PC-9 (cell line): ENCODE data around the gene CEP170. TPM values are rescaled to one million over a fixed set of nuclear protein-coding genes. Genes with fewer than 3 reads are reported as not detected.
"Not testable (repeated sequence)": the region's sequence is repeated elsewhere in the genome, so short reads cannot be mapped to it uniquely, and the experiment has no call there.

Experiments used
- BruUV-seq: library from RNA; stranded (reverse); fragments of 400-500 nt; replicated peaks from 2 replicates; lab custom pipeline; 2021; lab: Mats Ljungman, UMichigan
- CTCF ChIA-PET: fragments of 300-600 bp; sonication (Branson Sonifier 250); formaldehyde crosslinking; loops from one replicate; lab custom pipeline; 2022; ENCODE audit warnings: antibody characterized with exemption; lab: Charles Lee
- POLR2A ChIA-PET: fragments of 300-600 bp; sonication (Branson Sonifier 250); formaldehyde crosslinking; loops from one replicate; lab custom pipeline; 2022; ENCODE audit warnings: antibody characterized with exemption; ENCODE audit not compliant: unreplicated experiment; lab: Charles Lee
- DNase-seq, 2 experiments: peaks; one replicate each; pipeline versions ENCODE4 v3.0.0 to v3.0.0-alpha.2; 2015 to 2022; ENCODE audit warnings: mixed read lengths in 1 of 2
- H2AFZ ChIP-seq: fragments of 200-600 bp; sonication (generic); 2 replicates; pipeline ENCODE4 v1.8.1; 2017; ENCODE audit warnings: antibody characterized with exemption
- H3F3A ChIP-seq: fragments of 200-600 bp; sonication (generic); 2 replicates; pipeline ENCODE4 v1.8.1; 2017; ENCODE audit warnings: antibody characterized with exemption, mild to moderate bottlenecking, low read depth; ENCODE audit not compliant: insufficient read depth
- H3K27ac ChIP-seq: fragments of 200-600 bp; sonication (generic); 2 replicates; pipeline ENCODE4 v1.6.1; 2016; ENCODE audit warnings: mixed run types
- H3K27me3 ChIP-seq: fragments of 200-600 bp; sonication (generic); 2 replicates; pipeline ENCODE4 v1.6.1; 2016; ENCODE audit warnings: low read depth, mixed run types; ENCODE audit not compliant: insufficient read depth
- H3K36me3 ChIP-seq: fragments of 200-600 bp; sonication (generic); 2 replicates; pipeline ENCODE4 v1.6.1; 2016; ENCODE audit warnings: low read depth, mixed run types
- H3K4me1 ChIP-seq: fragments of 200-600 bp; sonication (generic); replicated peaks from 2 replicates; pipeline ENCODE4 v1.6.1; 2016; ENCODE audit warnings: mixed run types; ENCODE audit not compliant: insufficient read depth
- H3K4me2 ChIP-seq: fragments of 200-600 bp; sonication (generic); 2 replicates; pipeline ENCODE4 v1.6.1; 2017; ENCODE audit warnings: mixed run types
- H3K4me3 ChIP-seq: fragments of 200-600 bp; sonication (generic); 2 replicates; pipeline ENCODE4 v1.6.1; 2016; ENCODE audit warnings: mixed run types
- H3K79me2 ChIP-seq: fragments of 200-600 bp; sonication (generic); 2 replicates; pipeline ENCODE4 v1.6.1; 2017; ENCODE audit warnings: low read depth, mixed run types
- H3K9me2 ChIP-seq: fragments of 200-600 bp; sonication (generic); 2 replicates; pipeline ENCODE4 v1.8.1; 2017; ENCODE audit warnings: mild to moderate bottlenecking; ENCODE audit not compliant: insufficient read depth
- H3K9me3 ChIP-seq: fragments of 200-600 bp; sonication (generic); 2 replicates; pipeline ENCODE4 v1.8.1; 2016; ENCODE audit warnings: low read depth; ENCODE audit not compliant: insufficient read depth
- H4K20me1 ChIP-seq: fragments of 200-600 bp; sonication (generic); 2 replicates; pipeline ENCODE4 v1.8.1; 2017; ENCODE audit not compliant: insufficient read depth
- intact Hi-C: fragments of 100-400 bp; cut with micrococcal nuclease; formaldehyde crosslinking; loops from one replicate; pipeline ENCODE4 v1.10.0; 2022; ENCODE audit not compliant: unreplicated experiment
- total RNA-seq: library from RNA; stranded (reverse); gene quantifications from 2 replicates; pipeline ENCODE4 v1.2.3, GENCODE V29; 2021
- TF ChIP-seq, protein P1 (sequence below): fragments of 200-600 bp; sonication (generic); conservative IDR thresholded peaks from 2 replicates; pipeline ENCODE4 v1.6.1; 2017; ENCODE audit warnings: mixed run types, antibody characterized with exemption, mild to moderate bottlenecking, moderate library complexity

Gene CEP170
- total RNA-seq, 1 experiment from 2014 or later, result 40.8 TPM

GRCh38 chr1:243140498-243140897, 114.6 kb downstream of the CEP170 start:
- H3K27ac ChIP-seq, POLR2A ChIA-PET, H3K36me3 ChIP-seq, H2AFZ ChIP-seq, H3K79me2 ChIP-seq, H3K4me3 ChIP-seq, intact Hi-C loops, BruUV-seq, DNase-seq, H3K4me1 ChIP-seq, H3F3A ChIP-seq, CTCF ChIA-PET, H4K20me1 ChIP-seq, H3K9me3 ChIP-seq, H3K9me2 ChIP-seq, H3K27me3 ChIP-seq, H3K4me2 ChIP-seq: not testable (repeated sequence)
- TF ChIP-seq, protein P1, sequence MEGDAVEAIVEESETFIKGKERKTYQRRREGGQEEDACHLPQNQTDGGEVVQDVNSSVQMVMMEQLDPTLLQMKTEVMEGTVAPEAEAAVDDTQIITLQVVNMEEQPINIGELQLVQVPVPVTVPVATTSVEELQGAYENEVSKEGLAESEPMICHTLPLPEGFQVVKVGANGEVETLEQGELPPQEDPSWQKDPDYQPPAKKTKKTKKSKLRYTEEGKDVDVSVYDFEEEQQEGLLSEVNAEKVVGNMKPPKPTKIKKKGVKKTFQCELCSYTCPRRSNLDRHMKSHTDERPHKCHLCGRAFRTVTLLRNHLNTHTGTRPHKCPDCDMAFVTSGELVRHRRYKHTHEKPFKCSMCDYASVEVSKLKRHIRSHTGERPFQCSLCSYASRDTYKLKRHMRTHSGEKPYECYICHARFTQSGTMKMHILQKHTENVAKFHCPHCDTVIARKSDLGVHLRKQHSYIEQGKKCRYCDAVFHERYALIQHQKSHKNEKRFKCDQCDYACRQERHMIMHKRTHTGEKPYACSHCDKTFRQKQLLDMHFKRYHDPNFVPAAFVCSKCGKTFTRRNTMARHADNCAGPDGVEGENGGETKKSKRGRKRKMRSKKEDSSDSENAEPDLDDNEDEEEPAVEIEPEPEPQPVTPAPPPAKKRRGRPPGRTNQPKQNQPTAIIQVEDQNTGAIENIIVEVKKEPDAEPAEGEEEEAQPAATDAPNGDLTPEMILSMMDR, result peak; percentile 39; the same call in 1 of the 2 replicates

DNA sequence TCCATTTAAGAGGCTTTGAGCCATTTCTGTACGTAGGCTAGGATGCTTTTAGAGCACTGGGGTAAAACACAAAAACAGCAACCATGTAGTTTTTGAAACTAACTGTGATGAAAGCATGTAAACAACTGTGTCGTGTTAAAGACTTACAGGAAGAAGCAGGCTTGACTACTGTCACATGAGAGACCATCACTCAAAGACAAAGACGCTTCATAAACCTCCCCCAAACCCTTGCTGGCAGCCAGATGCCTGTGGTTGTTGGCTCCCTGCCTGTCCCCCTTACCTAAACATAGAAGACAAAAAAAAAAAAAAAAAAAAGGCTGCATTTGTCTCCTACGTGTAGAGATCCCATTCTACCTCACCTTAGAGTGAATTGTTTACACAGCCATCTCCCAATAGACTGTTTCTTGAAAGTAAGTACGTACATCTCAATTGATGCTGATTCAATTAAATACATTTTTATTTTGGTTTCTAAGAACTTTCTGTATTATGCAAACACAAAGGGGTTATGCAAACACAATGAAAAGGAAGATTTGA, 132.1 kb downstream of the CEP170 start:
- intact Hi-C loops, H3K9me2 ChIP-seq, H3K36me3 ChIP-seq, H3K27me3 ChIP-seq, H2AFZ ChIP-seq, H3K27ac ChIP-seq, BruUV-seq, H3K4me3 ChIP-seq, POLR2A ChIA-PET, CTCF ChIA-PET, H4K20me1 ChIP-seq, DNase-seq, H3K79me2 ChIP-seq, H3F3A ChIP-seq, H3K4me1 ChIP-seq, H3K9me3 ChIP-seq, H3K4me2 ChIP-seq: not testable (repeated sequence)

DNA sequence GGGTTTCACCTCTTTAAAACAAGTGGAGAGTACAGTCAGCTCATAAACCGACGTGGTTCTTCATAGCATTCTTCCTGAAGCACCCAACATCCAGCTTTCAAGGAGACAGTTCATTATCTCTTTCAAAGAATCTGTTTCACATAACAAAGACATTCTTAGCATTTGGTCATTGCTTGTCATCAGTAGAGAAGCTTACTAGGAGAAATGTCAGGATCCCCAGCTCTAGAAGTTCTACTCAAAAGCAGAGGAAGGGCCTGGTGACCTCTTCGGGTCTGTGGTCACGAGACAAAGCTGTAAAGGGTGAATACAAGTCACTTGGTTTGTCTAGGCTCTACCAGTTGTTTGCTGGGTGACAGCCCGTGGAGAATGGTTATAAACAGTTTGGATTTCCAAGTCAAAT, 133.1 kb downstream of the CEP170 start:
- POLR2A ChIA-PET, BruUV-seq: not testable (repeated sequence)

GRCh38 chr1:243118601-243119322, 136.3 kb downstream of the CEP170 start:
- H3K9me3 ChIP-seq, BruUV-seq, H3K4me3 ChIP-seq, DNase-seq, H3K27ac ChIP-seq, H3K36me3 ChIP-seq, intact Hi-C loops, H3K4me1 ChIP-seq, H3F3A ChIP-seq, H3K27me3 ChIP-seq, H3K4me2 ChIP-seq, CTCF ChIA-PET, H3K79me2 ChIP-seq, H2AFZ ChIP-seq, H4K20me1 ChIP-seq, POLR2A ChIA-PET, H3K9me2 ChIP-seq: not testable (repeated sequence)

More for the DNA sequence above, 133.1 kb downstream of the CEP170 start:
- H3K4me2 ChIP-seq, H3K36me3 ChIP-seq, H3K4me3 ChIP-seq, H3K79me2 ChIP-seq, H3F3A ChIP-seq, H2AFZ ChIP-seq, H3K9me3 ChIP-seq, CTCF ChIA-PET, H3K9me2 ChIP-seq, H3K4me1 ChIP-seq, H3K27ac ChIP-seq, H3K27me3 ChIP-seq, H4K20me1 ChIP-seq, intact Hi-C loops, DNase-seq: not testable (repeated sequence)

DNA sequence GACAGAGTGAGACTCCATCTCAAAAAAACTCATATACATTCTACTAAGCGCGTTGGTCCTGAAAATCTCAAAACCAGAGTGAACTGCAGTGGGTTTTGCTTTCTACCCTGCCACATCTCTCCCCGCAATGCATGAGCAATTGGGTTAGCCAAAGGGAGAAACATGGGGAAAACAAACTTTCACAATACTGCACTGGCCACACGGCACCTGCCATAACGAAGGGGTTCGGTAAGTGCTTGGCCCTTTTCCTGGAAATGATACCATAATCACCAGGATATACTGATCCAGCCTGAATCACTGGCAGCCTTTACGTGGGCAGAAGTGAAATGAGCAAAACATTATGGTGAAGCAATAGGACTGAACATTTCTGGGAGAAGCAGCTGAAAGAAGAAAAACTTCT, 138.9 kb downstream of the CEP170 start:
- intact Hi-C loops, DNase-seq, POLR2A ChIA-PET, H3K4me1 ChIP-seq, H3K9me2 ChIP-seq, CTCF ChIA-PET, H3K36me3 ChIP-seq, H3K4me3 ChIP-seq, BruUV-seq, H3K27me3 ChIP-seq, H3K79me2 ChIP-seq, H3F3A ChIP-seq, H3K9me3 ChIP-seq, H3K27ac ChIP-seq, H2AFZ ChIP-seq, H4K20me1 ChIP-seq, H3K4me2 ChIP-seq: not testable (repeated sequence)

DNA sequence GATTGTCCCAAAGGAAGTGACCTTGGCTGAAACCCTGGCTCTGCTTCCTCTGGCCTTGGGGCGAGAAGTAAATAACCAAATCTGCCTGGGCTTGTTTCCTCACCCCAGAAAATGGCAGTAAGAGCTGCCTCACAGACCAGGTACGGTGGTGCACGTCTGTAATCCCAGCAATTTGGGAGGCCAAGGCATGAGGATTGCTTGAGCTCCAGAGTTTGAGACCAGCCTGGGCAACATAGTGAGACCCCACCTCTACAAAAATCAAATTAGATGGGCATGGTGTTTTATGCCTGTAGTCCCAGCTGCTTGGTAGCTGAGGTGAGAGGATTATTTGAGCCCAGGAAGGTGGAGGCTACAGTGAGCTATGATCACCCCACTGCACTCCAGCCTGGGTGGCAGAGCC, 140.3 kb downstream of the CEP170 start:
- H3K4me2 ChIP-seq, H4K20me1 ChIP-seq, H3K9me3 ChIP-seq, H3K27me3 ChIP-seq, H3K36me3 ChIP-seq, H3K9me2 ChIP-seq, DNase-seq, H2AFZ ChIP-seq, H3F3A ChIP-seq, H3K79me2 ChIP-seq, CTCF ChIA-PET, H3K4me3 ChIP-seq, H3K4me1 ChIP-seq, intact Hi-C loops, POLR2A ChIA-PET, H3K27ac ChIP-seq, BruUV-seq: not testable (repeated sequence)
